Measurements from ENCODE around the gene PCP2. TPM values are rescaled to one million over a fixed set of nuclear protein-coding genes. Genes with fewer than 3 reads are reported as not detected.
"Not testable (repeated sequence)": the region's sequence is repeated elsewhere in the genome, so short reads cannot be mapped to it uniquely, and the experiment has no call there.

Gene PCP2
- total RNA-seq, 1 donor from 2014 or later: 1.0 TPM

- Mint-ChIP-seq H3K9me3 (no peaks in the 10 kb centered on the region), H3K4me3 (no peak overlapping the region), H3K27ac (peak overlapping the region; percentile 70), H3K36me3 (no peaks in the 10 kb centered on the region), H3K4me1 (ENCODE audit: unreplicated experiment) (no peaks in the 10 kb centered on the region), H3K27me3 (peaks cover 2% of the 10 kb centered on the region)
- TF ChIP-seq, protein P1, sequence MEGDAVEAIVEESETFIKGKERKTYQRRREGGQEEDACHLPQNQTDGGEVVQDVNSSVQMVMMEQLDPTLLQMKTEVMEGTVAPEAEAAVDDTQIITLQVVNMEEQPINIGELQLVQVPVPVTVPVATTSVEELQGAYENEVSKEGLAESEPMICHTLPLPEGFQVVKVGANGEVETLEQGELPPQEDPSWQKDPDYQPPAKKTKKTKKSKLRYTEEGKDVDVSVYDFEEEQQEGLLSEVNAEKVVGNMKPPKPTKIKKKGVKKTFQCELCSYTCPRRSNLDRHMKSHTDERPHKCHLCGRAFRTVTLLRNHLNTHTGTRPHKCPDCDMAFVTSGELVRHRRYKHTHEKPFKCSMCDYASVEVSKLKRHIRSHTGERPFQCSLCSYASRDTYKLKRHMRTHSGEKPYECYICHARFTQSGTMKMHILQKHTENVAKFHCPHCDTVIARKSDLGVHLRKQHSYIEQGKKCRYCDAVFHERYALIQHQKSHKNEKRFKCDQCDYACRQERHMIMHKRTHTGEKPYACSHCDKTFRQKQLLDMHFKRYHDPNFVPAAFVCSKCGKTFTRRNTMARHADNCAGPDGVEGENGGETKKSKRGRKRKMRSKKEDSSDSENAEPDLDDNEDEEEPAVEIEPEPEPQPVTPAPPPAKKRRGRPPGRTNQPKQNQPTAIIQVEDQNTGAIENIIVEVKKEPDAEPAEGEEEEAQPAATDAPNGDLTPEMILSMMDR (conservative IDR thresholded peaks at IDR 0.05): no peak
- DNase-seq (ENCODE audit: extremely low spot score, unreplicated experiment): no peak
Observed at GRCh38 chr19:7645656-7646425, 12.3 kb upstream of the PCP2 start.

GRCh38 chr19:7645163-7645562 lies 11.6 kb upstream of the PCP2 start:
- Mint-ChIP-seq H3K9me3 (no peaks in the 10 kb centered on the region), H3K27ac (no peak overlapping the region), H3K4me3 (no peak overlapping the region), H3K27me3 (no peaks in the 10 kb centered on the region), H3K4me1 (ENCODE audit: unreplicated experiment) (no peaks in the 10 kb centered on the region), H3K36me3 (no peaks in the 10 kb centered on the region)
- DNase-seq (ENCODE audit: extremely low spot score, unreplicated experiment): no peak
- TF ChIP-seq, protein P1 (conservative IDR thresholded peaks at IDR 0.05): no peak

DNA sequence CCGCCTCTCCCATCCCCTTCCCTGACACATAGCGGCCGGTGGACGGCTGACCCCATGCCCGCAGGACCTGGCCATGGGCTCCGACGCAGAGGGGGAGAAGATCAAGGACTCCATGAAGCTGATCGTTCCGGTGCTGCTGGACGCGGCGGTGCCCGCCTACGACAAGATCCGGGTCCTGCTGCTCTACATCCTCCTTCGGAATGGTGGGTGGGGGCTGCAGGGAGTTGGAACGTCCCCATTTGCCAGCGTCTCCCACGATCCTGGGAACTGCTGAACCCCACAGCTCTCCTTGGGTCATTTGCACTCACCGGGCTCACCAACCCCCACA lies 11.0 kb upstream of the PCP2 start:
- TF ChIP-seq, protein P1 (conservative IDR thresholded peaks at IDR 0.05): no peak
- Mint-ChIP-seq H3K4me1 (ENCODE audit: unreplicated experiment) (no peaks in the 10 kb centered on the region), H3K4me3 (no peak overlapping the region), H3K9me3 (no peaks in the 10 kb centered on the region), H3K36me3 (no peaks in the 10 kb centered on the region), H3K27me3 (no peaks in the 10 kb centered on the region), H3K27ac (no peak overlapping the region)
- no peak for DNase-seq (ENCODE audit: extremely low spot score, unreplicated experiment)

DNA sequence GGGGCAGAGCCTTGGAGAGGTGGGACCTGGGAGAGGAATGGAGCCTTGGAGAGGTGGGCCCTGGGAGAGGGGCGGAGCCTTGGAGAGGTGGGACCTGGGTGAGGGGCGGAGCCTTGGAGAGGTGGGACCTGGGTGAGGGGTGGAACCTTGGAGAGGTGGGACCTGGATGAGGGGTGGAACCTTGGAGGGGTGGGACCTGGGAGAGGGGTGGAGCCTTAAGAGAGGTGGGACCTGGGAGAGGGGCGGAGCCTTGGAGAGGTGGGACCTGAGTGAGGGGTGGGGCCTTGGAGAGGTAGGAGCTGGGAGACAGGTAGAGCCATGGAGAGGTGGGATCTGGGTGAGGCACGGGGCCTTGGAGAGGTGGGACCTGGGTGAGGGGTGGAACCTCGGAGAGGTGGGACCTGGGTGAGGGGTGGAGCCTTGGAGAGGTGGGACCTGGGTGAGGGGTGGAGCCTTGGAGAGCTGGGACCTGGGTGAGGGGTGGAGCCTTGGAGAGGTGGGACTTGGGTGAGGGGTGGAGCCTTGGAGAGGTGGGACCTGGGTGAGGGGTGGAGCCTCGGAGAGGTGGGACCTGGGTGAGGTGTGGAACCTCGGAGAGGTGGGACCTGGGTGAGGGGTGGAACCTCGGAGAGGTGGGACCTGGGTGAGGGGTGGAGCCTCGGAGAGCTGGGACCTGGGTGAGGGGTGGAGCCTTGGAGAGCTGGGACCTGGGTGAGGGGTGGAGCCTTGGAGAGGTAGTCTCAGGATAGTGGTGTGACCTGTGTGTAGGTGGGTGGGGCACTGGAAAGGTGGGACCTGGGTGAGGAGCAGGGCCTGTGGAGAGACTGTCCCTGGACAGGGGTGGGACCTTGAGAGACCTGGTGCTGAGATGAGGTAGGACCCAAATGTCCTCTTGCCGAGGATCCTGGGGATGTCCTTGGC lies 10.4 kb upstream of the PCP2 start:
- not testable (repeated sequence) for H3K36me3 Mint-ChIP-seq; H3K27ac Mint-ChIP-seq; DNase-seq (ENCODE audit: extremely low spot score, unreplicated experiment); H3K4me1 Mint-ChIP-seq (ENCODE audit: unreplicated experiment); H3K9me3 Mint-ChIP-seq; H3K27me3 Mint-ChIP-seq; H3K4me3 Mint-ChIP-seq

DNA sequence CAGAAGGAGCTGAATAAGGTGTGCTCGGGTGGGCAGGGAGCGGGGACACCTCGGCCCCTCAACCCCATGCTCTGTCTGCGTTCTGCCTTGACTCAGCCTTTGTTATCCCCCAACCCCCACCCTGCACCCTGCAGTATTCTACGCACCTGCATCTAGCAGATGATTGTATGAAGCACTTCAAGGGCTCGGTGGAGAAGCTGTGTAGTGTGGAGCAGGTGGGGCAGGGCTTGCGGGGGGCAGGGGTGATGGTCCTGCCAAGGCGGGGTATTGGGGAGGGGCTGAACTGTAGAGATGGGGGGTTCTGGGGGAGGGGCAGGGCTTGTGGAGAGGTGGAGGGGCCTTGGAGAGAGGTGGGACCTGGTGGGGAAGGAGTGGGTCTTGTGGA lies 9.5 kb upstream of the PCP2 start:
- Mint-ChIP-seq H3K4me1 (ENCODE audit: unreplicated experiment) (no peaks in the 10 kb centered on the region), H3K9me3 (no peaks in the 10 kb centered on the region), H3K4me3 (no peak overlapping the region), H3K36me3 (no peaks in the 10 kb centered on the region), H3K27me3 (peaks cover 4% of the 10 kb centered on the region), H3K27ac (no peak overlapping the region)
- TF ChIP-seq, protein P1 (conservative IDR thresholded peaks at IDR 0.05): no peak
- DNase-seq (ENCODE audit: extremely low spot score, unreplicated experiment): no peak
